Naive B cell (primary cell): Measurements from ENCODE around the gene MAP2K4. TPM values are rescaled to one million over a fixed set of nuclear protein-coding genes. Genes with fewer than 3 reads are reported as not detected.
"Not testable (repeated sequence)": the region's sequence is repeated elsewhere in the genome, so short reads cannot be mapped to it uniquely, and the experiment has no call there.

Experiments
- ATAC-seq, 2 donors: fragments of 150-1000 bp; cut with Tn5 transposase; 2 replicates each; pipeline ENCODE4 v1.10.0; 2021; ENCODE audit warnings: low read depth in 2 of 2, mild to moderate bottlenecking in 2 of 2, moderate library complexity in 2 of 2
- DNase-seq: peaks from one replicate; pipeline ENCODE4 v3.0.0; 2022
- H3K27ac Mint-ChIP-seq, 6 donors: one replicate each; pipeline ENCODE4 v1.8.0; 2020 to 2022; ENCODE audit warnings: mild to moderate bottlenecking in 6 of 6, mixed read lengths in 6 of 6, moderate library complexity in 5 of 6, inconsistent platforms in 2 of 6
- H3K27me3 Mint-ChIP-seq, 3 donors: one replicate each; pipeline ENCODE4 v1.8.0; 2021 to 2022; ENCODE audit warnings: mixed read lengths in 3 of 3, mild to moderate bottlenecking in 1 of 3
- H3K36me3 Mint-ChIP-seq, 2 donors: one replicate each; pipeline ENCODE4 v1.8.0; 2020 to 2022; ENCODE audit warnings: mixed read lengths in 2 of 2, inconsistent platforms in 1 of 2, mild to moderate bottlenecking in 1 of 2
- H3K4me1 Mint-ChIP-seq, 3 donors: one replicate each; pipeline ENCODE4 v1.8.0; 2020 to 2022; ENCODE audit warnings: mixed read lengths in 3 of 3, inconsistent platforms in 1 of 3, mild to moderate bottlenecking in 1 of 3, moderate library complexity in 1 of 3
- H3K4me3 Mint-ChIP-seq, 8 donors: one replicate each; pipeline ENCODE4 v1.8.0; 2020 to 2022; ENCODE audit warnings: mild to moderate bottlenecking in 8 of 8, mixed read lengths in 8 of 8, moderate library complexity in 8 of 8, inconsistent platforms in 2 of 8
- H3K9me3 Mint-ChIP-seq, 7 donors: one replicate each; pipeline ENCODE4 v1.8.0; 2020 to 2022; ENCODE audit warnings: mixed read lengths in 7 of 7, mild to moderate bottlenecking in 5 of 7, inconsistent platforms in 2 of 7, moderate library complexity in 1 of 7
- polyA plus RNA-seq, 6 donors: library from polyadenylated mRNA; unstranded; fragments of 300-500 nt; fragmentation: Illumina TruSeq; gene quantifications; one replicate each; pipeline ENCODE4 v1.2.3, GENCODE V29; 2021; ENCODE audit warnings: low read depth in 6 of 6

MAP2K4 gene
- polyA plus RNA-seq, 6 donors from 2014 or later: 8.2 to 25.5 (median 20.7) TPM

DNA sequence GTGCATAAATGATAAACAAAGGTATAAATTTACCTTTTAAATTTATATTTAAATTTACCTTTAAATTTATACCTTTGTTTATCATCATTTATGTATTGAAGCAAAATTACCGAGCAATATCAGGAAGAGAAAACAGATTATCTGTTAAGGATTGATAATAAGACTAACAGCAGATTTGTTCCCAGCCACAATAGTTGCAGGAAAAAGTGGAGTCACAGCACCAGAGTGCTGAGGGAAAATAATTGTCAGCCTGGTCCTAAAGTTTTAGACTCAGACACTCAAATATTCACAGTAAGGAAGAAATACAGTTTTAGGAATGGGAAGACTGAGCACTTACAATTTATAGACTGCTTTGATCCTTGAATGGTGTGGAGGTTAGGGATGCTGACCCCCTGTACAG is 117.2 kb downstream of the MAP2K4 start:
- Mint-ChIP-seq H3K36me3 (peaks cover 71 to 76% of the 10 kb centered on the region in 2 donors), H3K4me1 (no peaks in the 10 kb centered on the region)
- no peak for DNase-seq

GRCh38 chr17:12140685-12141084 is 120.0 kb downstream of the MAP2K4 start:
- H3K9me3 Mint-ChIP-seq: peaks cover 0 to 11% (median 7%) of the 10 kb centered on the region in 7 donors
- no peak for DNase-seq
- ATAC-seq: no peak
- H3K36me3 Mint-ChIP-seq: peaks cover 83 to 84% of the 10 kb centered on the region in 2 donors
- no peak overlapping the region for H3K27ac Mint-ChIP-seq
- H3K4me1 Mint-ChIP-seq: no peaks in the 10 kb centered on the region
- H3K27me3 Mint-ChIP-seq: no peaks in the 10 kb centered on the region
- H3K4me3 Mint-ChIP-seq: no peak overlapping the region

More for the DNA sequence above, 117.2 kb downstream of the MAP2K4 start:
- H3K27me3 Mint-ChIP-seq: no peaks in the 10 kb centered on the region
- H3K4me3 Mint-ChIP-seq: no peak overlapping the region
- H3K27ac Mint-ChIP-seq: no peak overlapping the region
- ATAC-seq: no peak
- H3K9me3 Mint-ChIP-seq: peaks cover 0 to 12% (median 7%) of the 10 kb centered on the region in 7 donors

- ATAC-seq, H3K27ac Mint-ChIP-seq, H3K36me3 Mint-ChIP-seq, DNase-seq, H3K4me3 Mint-ChIP-seq, H3K4me1 Mint-ChIP-seq: not testable (repeated sequence)
- H3K27me3 Mint-ChIP-seq: peaks cover 0 to 12% (median 0%) of the 10 kb centered on the region in 3 donors
- peaks cover 18 to 57% (median 32%) of the 10 kb centered on the region in 7 donors for H3K9me3 Mint-ChIP-seq
Measured at GRCh38 chr17:12162187-12162586, 141.5 kb downstream of the MAP2K4 start.

GRCh38 chr17:12164085-12164484 is 143.4 kb downstream of the MAP2K4 start:
- ATAC-seq: no peak
- Mint-ChIP-seq H3K9me3 (peaks cover 13 to 44% (median 29%) of the 10 kb centered on the region in 7 donors), H3K4me1 (no peaks in the 10 kb centered on the region), H3K36me3 (peaks cover 4 to 7% of the 10 kb centered on the region in 2 donors), H3K27ac (no peak overlapping the region), H3K27me3 (peaks cover 0 to 12% (median 0%) of the 10 kb centered on the region in 3 donors), H3K4me3 (no peak overlapping the region)
- DNase-seq: no peak

GRCh38 chr17:12178644-12179330 is 158.1 kb downstream of the MAP2K4 start:
- Mint-ChIP-seq H3K4me1 (no peaks in the 10 kb centered on the region), H3K27ac (no peak overlapping the region), H3K27me3 (no peaks in the 10 kb centered on the region), H3K9me3 (peaks cover 0 to 3% (median 1%) of the 10 kb centered on the region in 7 donors), H3K4me3 (no peak overlapping the region), H3K36me3 (no peaks in the 10 kb centered on the region)
- no peak for ATAC-seq
- no peak for DNase-seq

- Mint-ChIP-seq H3K4me3 (no peak overlapping the region), H3K9me3 (peaks cover 0 to 4% (median 3%) of the 10 kb centered on the region in 7 donors), H3K4me1 (no peaks in the 10 kb centered on the region), H3K36me3 (no peaks in the 10 kb centered on the region), H3K27me3 (no peaks in the 10 kb centered on the region), H3K27ac (no peak overlapping the region)
- ATAC-seq (no peak), DNase-seq (no peak)
Measured at GRCh38 chr17:12180644-12181261, 160.1 kb downstream of the MAP2K4 start.

DNA sequence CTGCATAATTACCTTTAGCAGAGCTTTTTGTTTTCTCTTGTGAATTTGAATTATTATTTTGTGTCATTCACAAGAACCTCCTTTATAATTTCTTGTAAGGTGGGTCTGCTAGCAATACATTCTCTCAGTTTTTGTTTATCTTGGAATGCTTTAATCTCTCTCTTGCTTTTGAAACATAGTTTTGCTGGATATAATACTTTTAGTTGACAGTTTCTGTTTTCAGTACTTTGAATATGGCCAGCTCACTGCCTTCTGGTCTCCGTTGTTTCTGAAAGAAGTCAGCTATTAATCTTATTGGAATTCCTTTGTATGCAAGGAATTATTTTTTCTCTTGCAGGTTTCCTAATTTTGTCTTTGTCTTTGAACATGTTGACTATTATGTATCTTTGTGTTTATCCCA is 167.0 kb downstream of the MAP2K4 start:
- no peak overlapping the region for H3K4me3 Mint-ChIP-seq
- peaks cover 17% of the 10 kb centered on the region in 2 donors for H3K36me3 Mint-ChIP-seq
- peaks cover 0 to 9% (median 5%) of the 10 kb centered on the region in 3 donors for H3K27me3 Mint-ChIP-seq
- H3K27ac Mint-ChIP-seq: no peak overlapping the region
- no peaks in the 10 kb centered on the region for H3K4me1 Mint-ChIP-seq
- ATAC-seq (no peak), DNase-seq (no peak)
- H3K9me3 Mint-ChIP-seq: peaks cover 15 to 33% (median 29%) of the 10 kb centered on the region in 7 donors

- no peak for DNase-seq
- H3K36me3 Mint-ChIP-seq: peaks cover 11% of the 10 kb centered on the region in 2 donors
- peaks cover 0 to 20% (median 11%) of the 10 kb centered on the region in 3 donors for H3K27me3 Mint-ChIP-seq
- H3K4me1 Mint-ChIP-seq: no peaks in the 10 kb centered on the region
- ATAC-seq: no peak
- H3K9me3 Mint-ChIP-seq: peaks cover 7 to 20% (median 16%) of the 10 kb centered on the region in 7 donors
- no peak overlapping the region for H3K27ac Mint-ChIP-seq
- no peak overlapping the region for H3K4me3 Mint-ChIP-seq
Measured at GRCh38 chr17:12193144-12193735, 172.6 kb downstream of the MAP2K4 start.

Other genes with a start within 250 kb of the MAP2K4 start
- gene ZNF18, start 23.4 kb upstream of the MAP2K4 start, polyA plus RNA-seq: 10 to 100 TPM in 3 of 6 donors, 1 to 10 TPM in 3; 7.4 to 30.1 (median 9.7) TPM